A673 (cell line): ENCODE data around the gene KCNK18. TPM values are rescaled to one million over a fixed set of nuclear protein-coding genes. Genes with fewer than 3 reads are reported as not detected.

Source experiments
- BruUV-seq: library from RNA; stranded (reverse); fragments of 400-500 nt; replicated peaks from 2 replicates; lab custom pipeline; 2021; lab: Mats Ljungman, UMichigan
- CTCF ChIA-PET: fragments of 300-600 bp; sonication (Branson Sonifier 250); formaldehyde crosslinking; loops from one replicate; lab custom pipeline; 2022; ENCODE audit warnings: antibody characterized with exemption; lab: Charles Lee
- POLR2A ChIA-PET: fragments of 300-600 bp; sonication (Branson Sonifier 250); formaldehyde crosslinking; loops from one replicate; lab custom pipeline; 2022; ENCODE audit warnings: antibody characterized with exemption; ENCODE audit not compliant: low non-redundant PET; lab: Charles Lee
- DNase-seq: peaks from one replicate; pipeline ENCODE4 v3.0.0-alpha.2; 2015; ENCODE audit warnings: low spot score
- H3K27ac ChIP-seq: fragments of 200-600 bp; sonication (generic); 2 replicates; pipeline ENCODE4 v1.5.1; 2016; ENCODE audit warnings: mixed run types, low read depth, mild to moderate bottlenecking, mixed read lengths, antibody characterized with exemption, low read length; ENCODE audit not compliant: poor library complexity, severe bottlenecking
- H3K27me3 ChIP-seq: fragments of 200-600 bp; sonication (generic); replicated peaks from 2 replicates; pipeline ENCODE4 v1.6.1; 2017; ENCODE audit warnings: mixed run types, low read depth, mild to moderate bottlenecking, mixed read lengths, antibody characterized with exemption, low read length; ENCODE audit not compliant: insufficient read depth, poor library complexity
- H3K36me3 ChIP-seq: fragments of 200-600 bp; sonication (generic); 2 replicates; pipeline ENCODE4 v1.6.1; 2016; ENCODE audit warnings: mixed run types, mild to moderate bottlenecking, mixed read lengths, antibody characterized with exemption, low read length; ENCODE audit not compliant: insufficient read depth, poor library complexity, severe bottlenecking
- H3K4me1 ChIP-seq: fragments of 200-600 bp; sonication (generic); 2 replicates; pipeline ENCODE4 v1.6.1; 2017; ENCODE audit warnings: mixed run types, mild to moderate bottlenecking, mixed read lengths, antibody characterized with exemption, low read length; ENCODE audit not compliant: insufficient read depth, poor library complexity, severe bottlenecking
- H3K4me3 ChIP-seq: fragments of 200-600 bp; sonication (generic); 2 replicates; pipeline ENCODE4 v1.5.1; 2016; ENCODE audit warnings: low read depth, mixed run types, mild to moderate bottlenecking, mixed read lengths, low read length; ENCODE audit not compliant: poor library complexity, severe bottlenecking
- H3K9me3 ChIP-seq: fragments of 200-600 bp; sonication (generic); 2 replicates; pipeline ENCODE4 v1.6.1; 2016; ENCODE audit warnings: mixed run types, low read depth, mild to moderate bottlenecking, mixed read lengths, antibody characterized with exemption, low read length; ENCODE audit not compliant: poor library complexity, severe bottlenecking
- EZH2 ChIP-seq: fragments of 200-600 bp; sonication (generic); IDR thresholded peaks from 2 replicates; pipeline ENCODE4 v1.6.1; 2017; ENCODE audit warnings: borderline replicate concordance, low read depth, mild to moderate bottlenecking, mixed read lengths, antibody characterized with exemption, low read length; ENCODE audit not compliant: poor library complexity, severe bottlenecking
- intact Hi-C: fragments of 100-400 bp; cut with micrococcal nuclease; formaldehyde crosslinking; loops from one replicate; pipeline ENCODE4 v1.10.0; 2022; ENCODE audit not compliant: unreplicated experiment
- total RNA-seq: library from RNA; stranded (reverse); gene quantifications from 2 replicates; pipeline ENCODE4 v1.2.3, GENCODE V29; 2021
- TF ChIP-seq, protein P1 (sequence below): fragments of 300-800, 200-600 bp; sonication (generic); conservative IDR thresholded peaks from 2 replicates; pipeline ENCODE4 v1.5.1; 2017; ENCODE audit warnings: low read depth, mild to moderate bottlenecking, antibody characterized with exemption, low read length, moderate library complexity, mixed read lengths

The KCNK18 gene
- total RNA-seq, 1 experiment from 2014 or later: 0.43 TPM

- no TSS peak for BruUV-seq
- Histone ChIP-seq H3K9me3 (no peaks in the 10 kb centered on the region), H3K4me1 (no peaks in the 10 kb centered on the region), H3K27ac (no peak overlapping the region), H3K4me3 (no peak overlapping the region), H3K27me3 (no peaks in the 10 kb centered on the region), H3K36me3 (no peaks in the 10 kb centered on the region)
- ChIA-PET POLR2A (no interaction called here), CTCF (no interaction called here)
- no peak for DNase-seq
- no peak for TF ChIP-seq EZH2
- TF ChIP-seq, protein P1, sequence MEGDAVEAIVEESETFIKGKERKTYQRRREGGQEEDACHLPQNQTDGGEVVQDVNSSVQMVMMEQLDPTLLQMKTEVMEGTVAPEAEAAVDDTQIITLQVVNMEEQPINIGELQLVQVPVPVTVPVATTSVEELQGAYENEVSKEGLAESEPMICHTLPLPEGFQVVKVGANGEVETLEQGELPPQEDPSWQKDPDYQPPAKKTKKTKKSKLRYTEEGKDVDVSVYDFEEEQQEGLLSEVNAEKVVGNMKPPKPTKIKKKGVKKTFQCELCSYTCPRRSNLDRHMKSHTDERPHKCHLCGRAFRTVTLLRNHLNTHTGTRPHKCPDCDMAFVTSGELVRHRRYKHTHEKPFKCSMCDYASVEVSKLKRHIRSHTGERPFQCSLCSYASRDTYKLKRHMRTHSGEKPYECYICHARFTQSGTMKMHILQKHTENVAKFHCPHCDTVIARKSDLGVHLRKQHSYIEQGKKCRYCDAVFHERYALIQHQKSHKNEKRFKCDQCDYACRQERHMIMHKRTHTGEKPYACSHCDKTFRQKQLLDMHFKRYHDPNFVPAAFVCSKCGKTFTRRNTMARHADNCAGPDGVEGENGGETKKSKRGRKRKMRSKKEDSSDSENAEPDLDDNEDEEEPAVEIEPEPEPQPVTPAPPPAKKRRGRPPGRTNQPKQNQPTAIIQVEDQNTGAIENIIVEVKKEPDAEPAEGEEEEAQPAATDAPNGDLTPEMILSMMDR: no peak
- intact Hi-C loops: no loop called here
Measured at GRCh38 chr10:117204316-117204715, 7.0 kb downstream of the KCNK18 start.

GRCh38 chr10:117212176-117212575 is 14.9 kb downstream of the KCNK18 start:
- H3K9me3 ChIP-seq: peaks cover 7% of the 10 kb centered on the region
- no peak for TF ChIP-seq EZH2
- TF ChIP-seq, protein P1: no peak
- no peak overlapping the region for H3K27ac ChIP-seq
- no peak for DNase-seq
- no peak overlapping the region for H3K4me3 ChIP-seq
- ChIA-PET CTCF (no interaction called here), POLR2A (no interaction called here)
- H3K27me3 ChIP-seq: peaks cover 18% of the 10 kb centered on the region
- H3K36me3 ChIP-seq: no peaks in the 10 kb centered on the region
- intact Hi-C loops: no loop called here
- no TSS peak for BruUV-seq
- H3K4me1 ChIP-seq: peaks cover 5% of the 10 kb centered on the region

DNA sequence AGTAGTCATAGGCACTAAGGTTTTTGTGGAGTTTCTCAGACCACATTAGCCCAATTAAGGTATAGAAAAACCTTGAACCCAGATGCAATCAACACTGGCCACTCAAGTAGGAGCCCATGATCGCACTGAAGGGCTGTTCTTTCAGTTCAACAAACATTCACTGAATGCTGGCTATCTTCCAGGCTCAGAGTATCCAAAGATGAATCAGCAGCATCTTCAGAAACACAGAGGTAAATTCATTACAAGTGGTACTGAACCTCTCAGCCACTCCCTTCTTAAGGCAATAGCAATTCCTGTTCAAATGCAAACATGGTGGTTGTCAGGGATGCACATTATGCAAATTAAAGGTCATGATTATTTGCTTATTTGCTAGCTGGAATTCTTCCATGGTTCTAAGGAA is 17.1 kb downstream of the KCNK18 start:
- TF ChIP-seq, protein P1: no peak
- no peak for TF ChIP-seq EZH2
- ChIA-PET POLR2A (no interaction called here), CTCF (no interaction called here)
- intact Hi-C loops: no loop called here
- Histone ChIP-seq H3K4me1 (peaks cover 13% of the 10 kb centered on the region), H3K9me3 (peaks cover 7% of the 10 kb centered on the region), H3K27ac (no peak overlapping the region), H3K27me3 (peaks cover 33% of the 10 kb centered on the region), H3K4me3 (no peak overlapping the region), H3K36me3 (no peaks in the 10 kb centered on the region)
- BruUV-seq: no TSS peak
- DNase-seq: no peak
